Activated effector memory CD4-positive, alpha-beta T cell treated with Interleukin-2 at 50 U/mL for 16 hours (primary cell): ENCODE results near the gene RRAGD.
"Not testable (repeated sequence)": the region's sequence is repeated elsewhere in the genome, so short reads cannot be mapped to it uniquely, and the experiment has no call there.

Experiments used
- DNase-seq: peaks from one replicate; pipeline ENCODE4 v3.0.0-alpha.2; 2020

The RRAGD gene

DNA sequence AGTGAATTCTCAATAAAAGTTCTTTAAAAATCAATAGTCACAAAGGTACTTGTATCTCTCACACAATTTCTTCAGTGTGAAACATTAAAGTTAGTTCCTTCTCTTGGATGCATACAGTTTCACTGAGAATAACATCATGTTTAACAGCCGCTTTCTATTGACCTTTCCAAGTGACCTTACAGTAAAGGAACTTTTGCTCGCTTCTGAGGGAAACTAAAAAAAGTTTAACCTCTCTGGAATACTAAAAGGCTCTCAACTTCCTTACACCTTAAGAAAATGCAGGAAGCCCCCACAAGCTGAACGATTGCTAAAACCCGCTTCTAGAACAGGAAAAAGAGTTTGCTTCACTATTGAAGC is 1.3 kb downstream of the RRAGD start:
- no peak for DNase-seq

DNA sequence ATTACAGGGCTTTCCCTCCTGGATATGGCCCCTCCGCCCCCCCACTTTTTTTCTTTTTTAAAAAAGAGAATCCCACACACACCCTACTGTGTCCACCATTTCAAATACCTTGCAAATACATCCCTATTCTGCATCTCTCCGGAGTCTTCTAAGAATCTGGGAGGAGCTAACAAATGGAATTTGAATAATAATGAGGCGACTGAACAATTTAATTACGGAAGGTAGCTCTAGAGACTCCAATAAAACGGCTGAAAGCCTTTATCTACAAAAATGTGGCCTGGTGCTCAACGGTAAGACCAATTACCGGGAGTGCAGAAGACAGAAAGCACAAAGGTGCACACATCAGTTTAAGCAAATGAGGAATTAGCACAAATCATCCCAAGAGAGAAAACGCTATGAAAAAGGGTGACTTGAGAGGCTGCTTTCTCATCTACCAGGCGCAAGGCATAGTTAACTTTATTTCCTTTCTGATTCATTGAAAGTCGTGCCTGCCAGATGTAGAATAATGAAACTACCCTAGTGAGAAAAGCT is 1.8 kb downstream of the RRAGD start:
- no peak for DNase-seq

DNA sequence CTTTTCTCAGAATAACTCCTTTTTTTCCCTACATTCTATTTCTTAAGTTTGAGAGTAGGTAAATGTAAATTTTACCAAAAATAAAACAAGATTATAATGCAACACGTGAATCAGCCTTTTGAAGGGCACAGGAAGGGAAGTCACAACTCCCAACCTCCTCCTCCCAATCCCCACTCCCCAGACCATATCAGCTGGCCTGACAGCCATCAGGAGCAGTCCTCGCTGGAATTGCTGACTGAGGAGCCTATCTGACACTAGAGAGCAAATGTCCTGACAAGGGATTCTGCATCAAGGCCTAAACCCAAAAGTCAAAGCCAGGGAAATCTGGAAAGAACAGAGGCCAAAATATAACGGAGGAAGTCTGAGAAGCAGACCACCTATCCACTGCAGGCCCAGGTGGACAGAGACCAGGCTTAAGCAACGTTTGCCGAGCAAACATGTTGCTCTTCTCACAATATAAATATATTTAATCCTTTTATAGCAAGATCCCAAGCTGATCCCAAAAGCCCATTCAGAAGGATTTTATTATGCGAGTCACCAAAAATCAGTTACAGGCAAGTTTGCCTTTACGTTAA is 2.5 kb downstream of the RRAGD start:
- DNase-seq, result no peak

DNA sequence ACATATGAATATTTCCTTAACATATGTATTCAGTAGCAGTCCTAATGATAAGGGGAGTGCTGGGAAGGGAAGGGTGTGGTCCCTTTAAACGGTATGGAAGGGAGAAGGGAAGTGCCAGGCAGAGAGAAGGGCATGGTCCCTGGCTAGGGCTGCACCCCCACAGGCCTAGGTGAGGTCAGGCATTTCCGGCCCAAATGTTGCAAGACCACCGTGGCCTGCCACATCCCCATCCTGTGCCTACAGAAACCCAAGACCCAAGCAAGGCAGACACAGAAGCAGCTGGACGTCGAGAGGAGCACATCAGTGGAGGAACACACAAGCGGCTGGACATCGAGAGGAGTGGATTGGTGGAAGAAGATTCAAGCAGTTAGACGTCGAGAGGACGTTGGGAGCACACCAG is 5.9 kb downstream of the RRAGD start:
- DNase-seq, result no peak

DNA sequence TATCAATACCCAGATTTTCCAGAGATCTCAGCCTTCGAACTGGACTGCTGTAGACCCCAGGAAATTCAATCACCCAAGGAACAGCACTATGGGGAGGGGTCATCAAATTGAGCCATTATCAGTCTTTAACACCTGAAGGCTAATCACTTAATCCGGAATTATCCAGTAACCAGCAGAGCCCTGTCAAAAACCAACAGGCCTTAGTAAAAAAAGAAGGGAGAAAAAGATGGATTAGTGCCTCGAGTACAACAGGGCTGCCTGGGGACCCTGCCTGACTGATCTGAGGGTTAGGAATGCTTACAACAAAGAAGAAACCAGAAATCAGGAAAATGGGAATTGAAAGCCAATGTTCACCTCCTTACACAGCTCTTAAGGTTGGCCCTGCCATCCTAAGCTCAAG is 7.6 kb downstream of the RRAGD start:
- no peak for DNase-seq

DNA sequence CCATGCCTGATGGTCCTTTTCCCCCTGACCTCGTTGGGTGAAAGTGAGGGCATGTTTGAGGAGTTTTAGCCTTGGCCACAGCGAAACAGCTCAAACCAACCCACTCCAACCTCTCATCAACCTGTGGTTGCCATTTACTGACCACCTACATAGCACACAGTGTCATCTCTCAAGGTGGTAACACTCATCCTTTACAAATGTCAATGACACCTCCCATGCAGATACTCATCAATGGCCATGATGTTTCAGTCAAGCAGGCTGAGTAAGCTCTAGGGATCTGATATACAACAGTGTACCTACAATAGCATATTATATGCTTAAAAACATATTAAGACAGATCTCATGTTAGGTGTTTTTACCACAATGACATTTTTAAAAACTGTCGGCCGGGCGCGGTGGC is 9.3 kb downstream of the RRAGD start:
- no peak for DNase-seq

DNA sequence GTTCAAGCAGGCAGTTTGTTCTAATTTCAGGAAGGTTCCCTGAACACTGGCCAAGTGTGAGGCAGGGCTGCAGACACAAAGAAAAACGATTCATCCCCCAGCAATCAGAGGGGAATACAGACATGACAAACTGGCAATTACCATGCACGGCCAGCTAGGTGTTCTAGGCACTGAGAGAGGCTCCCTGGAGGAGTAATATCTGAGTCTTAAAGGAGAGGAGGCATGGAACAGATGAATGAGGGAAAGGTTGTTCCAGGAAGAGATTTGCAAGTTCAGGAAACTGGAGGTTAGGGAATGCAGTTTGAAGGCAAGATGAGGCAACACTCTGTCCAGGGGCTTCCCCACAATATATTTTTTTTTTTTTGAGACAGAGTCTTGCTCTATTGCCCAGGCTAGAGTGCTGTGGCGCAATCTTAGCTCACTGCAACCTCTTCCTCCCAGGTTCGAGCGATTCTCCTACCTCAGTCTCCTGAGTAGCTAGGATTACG is 11.1 kb downstream of the RRAGD start:
- DNase-seq, result no peak

DNA sequence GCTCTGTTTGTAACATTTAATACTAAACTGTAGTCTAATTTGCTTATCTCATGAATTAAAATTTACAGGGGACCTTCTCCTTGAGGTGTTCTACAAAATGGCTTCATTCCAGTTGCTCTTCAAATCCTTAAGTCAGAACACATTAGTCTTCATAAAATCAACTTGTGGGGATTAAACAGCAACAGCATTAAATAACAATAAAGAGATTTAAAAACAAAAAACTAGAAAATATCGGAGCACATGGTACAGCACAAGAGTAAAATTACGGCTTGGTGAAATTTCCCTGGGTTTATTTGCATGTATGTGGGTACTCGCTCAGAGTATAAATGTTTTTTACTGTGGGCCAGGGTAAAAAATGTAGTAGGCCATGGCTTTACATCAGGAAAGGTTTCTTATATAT is 12.0 kb downstream of the RRAGD start:
- DNase-seq, result no peak

DNA sequence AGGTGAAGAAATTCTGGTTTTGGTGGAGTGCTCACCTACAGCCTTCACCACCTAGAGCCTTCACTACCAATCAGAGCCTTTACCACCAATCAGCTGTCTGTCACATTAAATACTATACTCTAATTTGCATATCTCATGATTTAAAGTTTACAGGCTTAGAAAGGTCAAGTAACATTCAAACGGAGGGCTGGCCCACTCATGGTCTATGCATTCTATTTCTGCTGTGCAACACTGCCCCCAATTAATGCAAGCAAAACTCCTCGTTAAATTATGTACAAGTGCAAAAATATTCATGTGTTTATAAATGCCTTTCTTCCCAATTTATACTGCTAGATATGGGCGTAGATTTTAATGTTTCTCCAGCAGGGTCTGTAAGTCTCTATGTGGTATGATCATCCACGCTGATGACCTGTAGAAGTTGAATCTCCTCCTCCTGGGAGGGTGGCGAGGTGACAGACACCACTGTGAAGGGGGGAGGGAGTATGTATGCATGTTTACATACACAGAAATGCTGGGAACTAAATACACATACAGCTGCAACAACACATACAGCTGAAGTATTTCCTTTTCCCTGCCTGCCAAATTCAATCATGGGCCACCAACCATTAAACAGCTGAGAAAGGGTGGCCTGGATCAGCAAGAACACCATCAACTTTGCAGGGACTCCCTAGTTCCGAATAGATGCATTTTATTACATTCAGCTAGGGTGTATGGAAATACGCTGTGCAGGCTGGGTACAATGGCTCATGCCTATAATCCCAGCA is 13.1 kb downstream of the RRAGD start:
- no peak for DNase-seq

DNA sequence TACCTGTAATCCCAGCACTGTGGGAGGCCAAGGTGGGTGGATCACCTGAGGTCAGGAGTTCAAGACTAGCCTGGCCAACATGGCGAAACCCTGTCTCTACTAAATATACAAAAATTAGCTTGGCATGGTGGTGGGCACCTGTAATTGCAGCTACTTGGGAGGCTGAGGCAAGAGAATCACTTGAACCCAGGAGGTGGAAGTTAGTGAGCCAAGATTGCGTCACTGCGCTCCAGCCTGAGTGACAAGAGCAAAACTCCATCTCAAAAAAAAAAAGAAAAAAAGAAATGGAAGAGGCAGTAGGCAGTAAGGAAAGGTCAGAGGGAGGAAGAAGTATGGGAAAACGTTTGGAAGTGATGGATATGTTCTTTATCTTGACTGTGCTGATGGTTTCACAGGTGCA is 14.2 kb downstream of the RRAGD start:
- DNase-seq, result not testable (repeated sequence)

DNA sequence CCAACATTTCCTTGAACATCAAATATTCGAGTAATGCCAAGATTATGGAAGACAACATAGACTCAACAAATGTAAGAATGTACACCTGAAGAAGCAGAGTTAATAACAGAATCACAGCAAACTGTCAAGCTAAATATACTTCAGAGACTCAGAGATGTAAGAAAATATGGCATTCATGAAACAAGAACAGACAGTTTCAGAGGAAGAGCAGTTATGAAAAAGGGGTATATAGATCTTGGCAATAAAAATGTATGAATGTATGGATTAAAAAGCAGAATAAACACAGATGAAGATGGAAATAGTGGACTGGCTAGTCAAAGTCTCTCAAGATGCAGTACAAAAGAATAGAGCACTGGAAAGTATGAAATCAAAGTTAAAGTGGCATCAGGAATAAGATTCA is 18.4 kb downstream of the RRAGD start:
- no peak for DNase-seq

DNA sequence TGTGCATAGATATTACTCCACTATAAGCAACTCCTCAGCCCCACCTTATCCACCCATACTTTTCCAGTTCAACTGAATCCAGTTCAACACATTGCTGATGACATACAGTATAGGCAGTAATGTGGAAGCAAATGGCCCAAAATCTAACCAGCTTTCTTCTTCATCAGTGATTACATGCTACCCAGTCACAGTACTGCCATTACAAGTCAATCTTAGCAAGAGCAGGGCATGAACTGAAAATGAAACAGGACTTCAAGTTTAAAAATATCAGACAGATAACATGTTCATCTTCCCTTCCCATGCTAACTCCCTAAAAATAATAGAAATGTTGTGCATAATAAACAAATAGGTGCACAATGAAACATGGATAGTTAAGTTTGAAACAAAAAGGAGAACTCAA is 19.2 kb downstream of the RRAGD start:
- no peak for DNase-seq

DNA sequence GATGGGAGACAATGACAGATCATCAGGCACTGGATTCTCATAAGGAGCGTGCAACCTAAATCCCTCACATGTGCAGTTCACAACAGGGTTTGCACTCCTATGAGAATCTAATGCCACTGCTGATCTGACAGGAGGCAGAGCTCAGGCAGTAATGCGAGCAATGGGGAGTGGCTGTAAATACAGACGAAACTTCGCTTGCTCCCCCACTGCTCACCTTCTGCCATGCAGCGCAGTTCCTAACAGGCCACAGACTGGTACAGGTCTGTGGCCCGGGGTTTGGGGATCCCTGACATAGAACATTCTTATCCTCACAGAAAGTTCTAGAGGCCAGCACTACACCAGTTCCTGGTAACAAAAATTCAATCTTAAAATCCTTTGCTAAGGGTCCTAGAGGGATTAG is 23.2 kb downstream of the RRAGD start:
- no peak for DNase-seq

DNA sequence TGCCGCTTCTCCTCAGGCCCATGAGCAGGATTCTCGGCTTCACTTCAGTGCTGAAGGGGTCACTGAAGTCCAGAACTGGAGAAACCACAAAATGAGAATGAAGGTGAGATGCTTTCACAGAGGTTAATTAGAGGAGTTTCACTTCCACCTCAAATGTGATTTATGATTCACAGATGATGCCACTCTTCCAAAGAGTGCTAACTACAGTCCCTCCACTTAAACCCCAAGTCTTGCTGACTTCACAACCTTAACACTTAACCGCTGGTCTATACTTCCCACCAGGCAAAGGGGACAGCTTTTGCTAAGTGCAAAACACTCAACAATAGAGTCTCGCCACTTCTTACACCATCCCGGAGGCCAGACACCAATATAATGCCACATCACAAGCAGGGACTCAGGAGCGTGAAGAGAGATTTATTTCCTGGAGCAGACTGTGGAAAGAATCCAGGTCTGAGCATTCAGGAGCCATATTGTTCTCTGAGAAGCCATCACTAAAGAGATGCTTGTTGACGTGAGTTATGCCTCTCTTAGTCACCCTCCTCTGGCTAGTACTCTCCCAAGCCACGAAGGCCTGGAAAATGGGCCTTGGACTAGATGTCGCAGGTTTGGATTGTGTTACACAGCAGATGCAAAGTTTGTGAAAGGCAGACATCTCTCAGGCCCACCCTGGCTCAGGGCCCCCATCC is 24.4 kb downstream of the RRAGD start:
- no peak for DNase-seq

DNA sequence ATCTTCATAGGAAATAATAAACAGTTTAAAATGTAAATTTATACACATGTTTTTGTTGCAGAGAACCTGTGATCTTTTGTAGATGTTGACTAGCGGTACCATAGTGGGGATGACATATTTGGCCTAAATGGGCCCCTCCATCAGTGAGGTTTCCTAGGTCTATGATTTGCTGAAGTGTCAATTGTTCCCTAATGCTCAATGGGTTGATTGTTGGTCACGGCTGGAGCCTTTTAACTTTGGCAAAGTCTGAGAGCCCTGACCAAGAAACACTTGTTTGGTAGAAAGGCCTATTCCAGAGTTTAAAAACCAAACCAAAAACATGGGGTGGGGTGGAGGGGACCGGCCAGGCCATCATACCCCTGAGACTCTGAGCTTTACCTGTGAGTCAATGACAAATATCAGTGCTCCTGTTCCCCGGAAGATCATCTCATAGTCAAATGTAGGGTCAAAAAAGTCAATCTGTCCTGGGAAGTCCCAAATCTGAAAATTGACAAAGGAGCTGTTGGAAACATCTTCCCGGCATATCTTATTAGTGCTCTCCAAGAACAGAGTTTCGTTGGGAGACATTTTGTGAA is 25.1 kb downstream of the RRAGD start:
- DNase-seq, result no peak

DNA sequence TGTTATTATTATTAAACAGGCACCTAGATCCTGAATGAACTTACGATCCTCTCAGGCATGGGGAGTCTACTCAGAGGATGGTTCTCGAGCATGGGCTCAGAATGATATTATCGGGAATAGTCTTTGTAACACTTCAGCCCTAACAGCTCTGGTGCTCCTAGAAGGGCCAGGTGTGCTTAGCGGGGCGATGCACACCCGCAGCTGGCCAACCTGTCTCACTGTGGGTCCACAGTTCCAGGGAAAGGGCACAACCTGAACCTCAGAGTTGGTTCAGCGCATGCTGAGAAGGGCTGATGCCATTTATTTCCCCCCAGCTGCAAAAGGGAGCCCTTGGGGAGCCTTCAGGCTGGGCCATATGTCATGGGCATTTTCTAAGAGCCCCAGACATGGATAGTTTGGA is 26.2 kb downstream of the RRAGD start:
- no peak for DNase-seq

DNA sequence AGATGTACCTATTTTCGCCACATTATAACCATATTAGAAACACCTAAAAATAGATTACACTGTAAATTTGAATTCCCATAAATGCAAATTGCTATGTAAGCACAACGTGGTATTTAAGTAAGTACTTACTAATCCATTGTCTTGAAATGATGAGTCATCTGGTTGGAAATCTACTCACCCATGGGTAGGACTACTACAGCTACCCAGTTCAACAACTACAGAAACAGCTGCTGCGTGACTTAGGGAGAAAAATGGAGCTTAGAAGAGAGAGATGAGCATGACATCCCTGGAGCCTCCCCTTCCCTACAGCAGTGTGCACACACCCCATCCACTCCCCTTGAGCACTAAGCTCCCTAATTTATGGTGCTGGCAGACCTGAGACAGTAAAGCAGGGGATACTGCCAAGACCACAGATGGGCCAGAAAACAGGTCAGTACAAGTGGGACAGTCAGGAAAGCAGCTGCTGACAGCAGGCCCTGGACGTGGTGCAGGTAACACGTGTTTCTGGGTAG is 26.9 kb downstream of the RRAGD start:
- DNase-seq, result no peak

DNA sequence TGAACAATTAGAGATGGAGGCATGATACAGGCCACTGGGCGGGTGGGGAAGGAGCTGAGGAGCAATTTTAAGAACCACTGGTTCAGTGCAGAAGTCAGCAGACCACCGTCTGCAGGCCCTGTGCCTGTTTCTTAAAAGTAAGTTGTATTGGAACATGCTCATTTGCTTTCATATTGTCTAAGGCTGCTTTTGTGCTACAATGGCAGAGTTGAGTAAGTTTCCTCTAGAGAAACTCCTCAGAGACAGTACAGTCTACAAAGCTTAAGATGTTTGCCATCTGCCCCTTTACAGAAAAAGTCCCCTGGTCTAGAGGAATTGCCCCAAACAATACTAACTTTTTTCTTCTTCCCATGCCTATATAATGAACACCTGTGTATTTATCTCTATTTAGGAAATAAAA is 31.0 kb downstream of the RRAGD start:
- no peak for DNase-seq

DNA sequence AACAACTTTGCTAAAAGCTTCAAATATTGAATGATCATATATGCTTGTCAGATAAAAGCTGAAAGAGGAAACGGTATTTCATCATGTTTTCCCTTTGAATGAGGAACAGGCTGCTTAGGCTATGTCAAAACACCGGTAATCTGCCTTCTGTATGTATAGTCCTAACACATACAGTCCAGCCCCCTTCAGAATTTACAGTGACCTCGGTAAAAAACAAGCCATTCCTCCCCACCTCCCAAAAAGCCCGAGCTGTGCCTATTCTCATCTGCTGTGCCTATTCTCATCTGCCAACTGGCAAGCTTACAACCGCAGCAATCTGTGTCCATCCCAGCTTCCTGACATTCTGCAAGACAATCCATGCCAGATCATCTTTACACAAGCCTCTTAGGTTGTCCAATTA is 32.8 kb downstream of the RRAGD start:
- DNase-seq, result no peak

DNA sequence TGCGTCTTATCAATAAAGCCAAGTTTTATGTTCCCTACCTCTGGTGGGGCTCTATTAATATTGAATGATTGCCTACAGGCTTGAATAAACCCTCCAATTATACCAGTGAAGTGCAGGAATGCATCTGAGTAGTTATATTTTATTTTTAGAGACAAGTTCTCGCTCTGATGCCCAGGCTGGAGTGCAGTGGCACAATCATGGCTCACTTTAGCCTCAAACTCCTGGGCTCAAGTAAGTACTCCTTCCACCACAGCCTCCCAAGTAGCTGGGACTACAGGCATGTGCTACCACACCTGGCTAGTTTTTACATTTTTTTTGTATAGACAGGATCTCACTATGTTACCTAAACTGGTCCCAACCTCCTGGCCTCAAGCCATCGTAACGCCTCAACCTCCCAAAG is 33.4 kb downstream of the RRAGD start:
- no peak for DNase-seq

DNA sequence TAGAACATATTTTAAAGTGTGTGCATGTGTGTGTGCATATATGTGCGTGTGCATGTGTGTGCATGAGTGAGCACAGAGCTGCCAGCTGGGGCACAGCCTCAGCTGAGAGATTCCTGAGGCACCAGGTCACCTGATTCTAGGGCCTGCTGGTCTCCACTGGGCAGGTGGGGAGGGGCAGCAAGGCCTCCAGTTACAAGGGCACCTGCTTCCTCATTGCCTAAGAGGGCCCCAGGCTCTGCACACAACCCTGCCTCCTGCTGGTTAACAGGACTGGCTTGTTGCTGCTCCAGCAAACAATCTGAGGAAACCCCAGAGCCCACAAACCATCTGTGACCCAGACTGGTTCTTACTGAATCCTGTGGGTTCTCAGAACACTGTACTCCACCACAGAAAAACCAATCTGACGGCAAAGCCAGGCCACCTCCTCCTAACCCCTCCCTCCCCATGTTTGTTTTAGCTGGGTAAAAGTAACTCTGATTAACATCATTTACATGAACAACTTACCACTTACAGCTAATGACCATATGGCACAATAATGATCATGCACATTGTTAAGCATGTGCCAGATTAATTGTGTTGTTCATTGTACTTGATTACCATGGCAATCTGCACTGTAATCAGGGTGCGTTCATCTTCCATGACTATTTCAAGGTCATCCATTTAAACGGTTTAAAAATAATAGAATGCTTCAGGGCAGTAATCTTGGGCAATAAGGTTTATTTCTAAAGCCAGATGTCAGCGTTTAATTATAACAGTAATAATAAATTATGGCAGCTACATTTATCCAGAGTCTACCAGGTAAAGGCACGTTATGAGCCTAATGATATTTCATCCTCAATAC is 36.4 kb downstream of the RRAGD start:
- peak; percentile 58 for DNase-seq

DNA sequence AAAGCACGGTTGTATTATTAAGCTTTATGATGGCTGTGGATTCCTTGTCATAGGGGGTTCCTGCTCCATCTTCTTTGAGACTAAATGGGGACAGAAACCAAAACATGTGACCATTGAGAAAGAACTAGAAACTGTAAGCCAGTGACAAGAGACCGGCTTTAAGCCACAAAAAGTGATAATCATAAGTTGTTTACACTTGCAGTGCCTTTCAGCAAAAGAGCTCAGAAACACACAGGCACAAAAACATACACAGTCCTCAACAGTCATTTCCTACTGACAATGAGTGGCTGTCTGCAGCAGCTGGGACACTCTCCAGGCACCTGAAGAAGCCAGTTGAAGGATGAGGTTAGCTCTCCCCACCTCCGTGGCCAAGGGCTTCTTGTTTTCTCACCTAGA is 39.6 kb downstream of the RRAGD start:
- DNase-seq, result no peak
